ENCODE data around the gene NUP210. TPM values are rescaled to one million over a fixed set of nuclear protein-coding genes. Genes with fewer than 3 reads are reported as not detected.

The NUP210 gene
- total RNA-seq, 4 donors from 2014 or later = 3.1 to 15.4 (median 5.0) TPM

GRCh38 chr3:13282358-13282985 lies 137.7 kb downstream of the NUP210 start:
- Histone ChIP-seq H3K27me3 (peaks cover 51% of the 10 kb centered on the region), H3K36me3 (no peaks in the 10 kb centered on the region), H3K4me1 (peaks cover 18% of the 10 kb centered on the region), H3K4me3 (peak overlapping the region; percentile 48), H3K27ac (no peak overlapping the region), H3K9me3 (peaks cover 6% of the 10 kb centered on the region)
- no peak for TF ChIP-seq POLR2AphosphoS5 (IDR thresholded peaks at IDR 0.05)
- TF ChIP-seq POLR2A (IDR thresholded peaks at IDR 0.05) = no peak
- TF ChIP-seq EP300 (IDR thresholded peaks at IDR 0.05) = no peak
- TF ChIP-seq CTCF (IDR thresholded peaks at IDR 0.05) = no peak
- WGBS = no CpG with 5 or more reads among the region's 87 CpGs
- DNase-seq (ENCODE audit: low spot score in 2 of 2) = no peak

- H3K4me1 ChIP-seq = peaks cover 23% of the 10 kb centered on the region
- no peak overlapping the region for H3K27ac ChIP-seq
- peaks cover 2% of the 10 kb centered on the region for H3K9me3 ChIP-seq
- 33% methylated on average over 23 of the region's 47 CpGs for WGBS
- DNase-seq (ENCODE audit: low spot score in 2 of 2) = no peak
- peak overlapping the region; percentile 48 for H3K4me3 ChIP-seq
- TF ChIP-seq EP300 (IDR thresholded peaks at IDR 0.05) (no peak), POLR2A (IDR thresholded peaks at IDR 0.05) (no peak), CTCF (IDR thresholded peaks at IDR 0.05) (no peak), POLR2AphosphoS5 (IDR thresholded peaks at IDR 0.05) (no peak)
- peaks cover 47% of the 10 kb centered on the region for H3K27me3 ChIP-seq
- no peaks in the 10 kb centered on the region for H3K36me3 ChIP-seq
Measured at GRCh38 chr3:13281507-13282357, 138.4 kb downstream of the NUP210 start.

GRCh38 chr3:13280811-13281506 lies 139.2 kb downstream of the NUP210 start:
- WGBS = 51% methylated on average over 6 of the region's 19 CpGs
- H3K9me3 ChIP-seq = no peaks in the 10 kb centered on the region
- TF ChIP-seq CTCF (IDR thresholded peaks at IDR 0.05) (no peak), POLR2AphosphoS5 (IDR thresholded peaks at IDR 0.05) (no peak), EP300 (IDR thresholded peaks at IDR 0.05) (no peak), POLR2A (IDR thresholded peaks at IDR 0.05) (no peak)
- peak overlapping the region; percentile 48 for H3K4me3 ChIP-seq
- peaks cover 28% of the 10 kb centered on the region for H3K4me1 ChIP-seq
- DNase-seq (ENCODE audit: low spot score in 2 of 2) = no peak
- no peak overlapping the region for H3K27ac ChIP-seq
- peaks cover 43% of the 10 kb centered on the region for H3K27me3 ChIP-seq
- H3K36me3 ChIP-seq = no peaks in the 10 kb centered on the region

- no peak for TF ChIP-seq POLR2A (IDR thresholded peaks at IDR 0.05)
- TF ChIP-seq CTCF (IDR thresholded peaks at IDR 0.05) = no peak
- TF ChIP-seq EP300 (IDR thresholded peaks at IDR 0.05) = no peak
- no peak for TF ChIP-seq POLR2AphosphoS5 (IDR thresholded peaks at IDR 0.05)
- H3K4me3 ChIP-seq = no peak overlapping the region
- no peak for DNase-seq (ENCODE audit: low spot score in 2 of 2)
- H3K27ac ChIP-seq = no peak overlapping the region
- peaks cover 36% of the 10 kb centered on the region for H3K27me3 ChIP-seq
- peaks cover 28% of the 10 kb centered on the region for H3K4me1 ChIP-seq
- no peaks in the 10 kb centered on the region for H3K36me3 ChIP-seq
- no peaks in the 10 kb centered on the region for H3K9me3 ChIP-seq
- WGBS = 97% methylated on average over 8 of the region's 8 CpGs
Measured at GRCh38 chr3:13280122-13280790, 139.9 kb downstream of the NUP210 start.

Measured in suprapubic skin (tissue), 4 donors.